Measurements from ENCODE around the gene DNAJC12. TPM values are rescaled to one million over a fixed set of nuclear protein-coding genes. Genes with fewer than 3 reads are reported as not detected.
"Not testable (repeated sequence)": the region's sequence is repeated elsewhere in the genome, so short reads cannot be mapped to it uniquely, and the experiment has no call there.

DNAJC12 gene
- total RNA-seq, 1 experiment from 2014 or later, result 0.17 TPM

- in situ Hi-C loops (cut with HindIII; ENCODE audit: low pct_unique_long_range_greater_than_20kb, low sequenced_read_pairs), result loop anchor here (10.0 kb wide), 1 partner anchor 65 kb away; no protein-coding TSS in a partner anchor
- DNase-seq (ENCODE audit: low read depth), result peak; percentile 90
Measured at GRCh38 chr10:67849331-67850011, 11.5 kb upstream of the DNAJC12 start.

GRCh38 chr10:67843284-67843683 is 5.3 kb upstream of the DNAJC12 start:
- in situ Hi-C loops (cut with HindIII; ENCODE audit: low pct_unique_long_range_greater_than_20kb, low sequenced_read_pairs), result no loop called here

GRCh38 chr10:67841737-67842136 is 3.7 kb upstream of the DNAJC12 start:
- no peak for DNase-seq (ENCODE audit: low read depth)
- in situ Hi-C loops (cut with HindIII; ENCODE audit: low pct_unique_long_range_greater_than_20kb, low sequenced_read_pairs), result no loop called here

More at GRCh38 chr10:67843284-67843683, 5.3 kb upstream of the DNAJC12 start:
- no peak for DNase-seq (ENCODE audit: low read depth)

- DNase-seq (ENCODE audit: low read depth), result no peak
- in situ Hi-C loops (cut with HindIII; ENCODE audit: low pct_unique_long_range_greater_than_20kb, low sequenced_read_pairs), result no loop called here
Measured at GRCh38 chr10:67839951-67840350, 2.0 kb upstream of the DNAJC12 start.

- DNase-seq (ENCODE audit: low read depth); in situ Hi-C loops (cut with HindIII; ENCODE audit: low pct_unique_long_range_greater_than_20kb, low sequenced_read_pairs): not testable (repeated sequence)
Measured at GRCh38 chr10:67839511-67839910, 1.5 kb upstream of the DNAJC12 start.

- in situ Hi-C loops (cut with HindIII; ENCODE audit: low pct_unique_long_range_greater_than_20kb, low sequenced_read_pairs), result no loop called here
- no peak for DNase-seq (ENCODE audit: low read depth)
Measured at GRCh38 chr10:67836972-67837371, 1.0 kb downstream of the DNAJC12 start.

- no peak for DNase-seq (ENCODE audit: low read depth)
- in situ Hi-C loops (cut with HindIII; ENCODE audit: low pct_unique_long_range_greater_than_20kb, low sequenced_read_pairs), result no loop called here
Measured at GRCh38 chr10:67836488-67836887, 1.5 kb downstream of the DNAJC12 start.

- DNase-seq (ENCODE audit: low read depth), result not testable (repeated sequence)
Measured at GRCh38 chr10:67835541-67836394, 2.2 kb downstream of the DNAJC12 start.

GRCh38 chr10:67834375-67834774 is 3.6 kb downstream of the DNAJC12 start:
- in situ Hi-C loops (cut with HindIII; ENCODE audit: low pct_unique_long_range_greater_than_20kb, low sequenced_read_pairs), result no loop called here
- DNase-seq (ENCODE audit: low read depth), result no peak

More at GRCh38 chr10:67835541-67836394, 2.2 kb downstream of the DNAJC12 start:
- in situ Hi-C loops (cut with HindIII; ENCODE audit: low pct_unique_long_range_greater_than_20kb, low sequenced_read_pairs), result not testable (repeated sequence)

GRCh38 chr10:67827811-67828210 is 10.2 kb downstream of the DNAJC12 start:
- no peak for DNase-seq (ENCODE audit: low read depth)
- in situ Hi-C loops (cut with HindIII; ENCODE audit: low pct_unique_long_range_greater_than_20kb, low sequenced_read_pairs), result no loop called here

GRCh38 chr10:67819768-67820204 is 18.2 kb downstream of the DNAJC12 start:
- DNase-seq (ENCODE audit: low read depth), result peak; percentile 84
- in situ Hi-C loops (cut with HindIII; ENCODE audit: low pct_unique_long_range_greater_than_20kb, low sequenced_read_pairs), result no loop called here

- in situ Hi-C loops (cut with HindIII; ENCODE audit: low pct_unique_long_range_greater_than_20kb, low sequenced_read_pairs), result no loop called here
- DNase-seq (ENCODE audit: low read depth), result peak; percentile 93
Measured at GRCh38 chr10:67818323-67818722, 19.7 kb downstream of the DNAJC12 start.

- no peak for DNase-seq (ENCODE audit: low read depth)
- in situ Hi-C loops (cut with HindIII; ENCODE audit: low pct_unique_long_range_greater_than_20kb, low sequenced_read_pairs), result no loop called here
Measured at GRCh38 chr10:67816719-67817118, 21.3 kb downstream of the DNAJC12 start.

GRCh38 chr10:67815571-67816059 is 22.4 kb downstream of the DNAJC12 start:
- in situ Hi-C loops (cut with HindIII; ENCODE audit: low pct_unique_long_range_greater_than_20kb, low sequenced_read_pairs), result no loop called here
- peak; percentile 32 for DNase-seq (ENCODE audit: low read depth)

GRCh38 chr10:67812007-67812406 is 26.0 kb downstream of the DNAJC12 start:
- no peak for DNase-seq (ENCODE audit: low read depth)
- in situ Hi-C loops (cut with HindIII; ENCODE audit: low pct_unique_long_range_greater_than_20kb, low sequenced_read_pairs), result no loop called here

- in situ Hi-C loops (cut with HindIII; ENCODE audit: low pct_unique_long_range_greater_than_20kb, low sequenced_read_pairs), result no loop called here
- DNase-seq (ENCODE audit: low read depth), result no peak
Measured at GRCh38 chr10:67809107-67809506, 28.9 kb downstream of the DNAJC12 start.

- in situ Hi-C loops (cut with HindIII; ENCODE audit: low pct_unique_long_range_greater_than_20kb, low sequenced_read_pairs), result no loop called here
- no peak for DNase-seq (ENCODE audit: low read depth)
Measured at GRCh38 chr10:67808704-67809103, 29.3 kb downstream of the DNAJC12 start.

GRCh38 chr10:67807855-67808456 is 30.0 kb downstream of the DNAJC12 start:
- in situ Hi-C loops (cut with HindIII; ENCODE audit: low pct_unique_long_range_greater_than_20kb, low sequenced_read_pairs), result no loop called here
- DNase-seq (ENCODE audit: low read depth), result no peak

GRCh38 chr10:67804395-67804678 is 33.7 kb downstream of the DNAJC12 start:
- DNase-seq (ENCODE audit: low read depth), result no peak
- in situ Hi-C loops (cut with HindIII; ENCODE audit: low pct_unique_long_range_greater_than_20kb, low sequenced_read_pairs), result no loop called here
